Fibroblast of lung (primary cell): ENCODE measurements around the gene HAPLN2.

Experiments
- CTCF ChIP-seq, 2 donors: IDR thresholded peaks in 1 of 2; conservative IDR thresholded peaks in 1 of 2; 1 replicate in 1 of 2; 2 replicates in 1 of 2; pipeline ENCODE4 v1.5.1; 2011 to 2012; ENCODE audit warnings: low read length in 2 of 2, control low read depth in 1 of 2, inconsistent platforms in 1 of 2, low read depth in 1 of 2, mild to moderate bottlenecking in 1 of 2
- EZH2 ChIP-seq: IDR thresholded peaks from 2 replicates; pipeline ENCODE4 v1.5.1; 2012; ENCODE audit warnings: low read length, control low read depth, mild to moderate bottlenecking; ENCODE audit errors: missing control alignments

- TF ChIP-seq CTCF (conservative IDR thresholded peaks at IDR 0.05 in 1 of 2, IDR thresholded peaks at IDR 0.05 in 1 of 2; ENCODE audit: low read depth in 1 of 2, low read length in 2 of 2) (peak; percentile 78 to 85), EZH2 (peak; percentile 99)
Observed at GRCh38 chr1:156625436-156626078, 6.3 kb downstream of the HAPLN2 start.
